ENCODE measurements around the gene TENM3.
"Not testable (repeated sequence)": the region's sequence is repeated elsewhere in the genome, so short reads cannot be mapped to it uniquely, and the experiment has no call there.

Gene TENM3

GRCh38 chr4:182380771-182381181 lies 137.6 kb downstream of the TENM3 start:
- H3K4me1 ChIP-seq = no peaks in the 10 kb centered on the region
- DNase-seq = no peak

GRCh38 chr4:182382941-182383340 lies 139.7 kb downstream of the TENM3 start:
- Histone ChIP-seq H3K4me3 (ENCODE audit: low read depth, low read length) (no peak overlapping the region), H3K27me3 (no peaks in the 10 kb centered on the region), H3K9me3 (no peaks in the 10 kb centered on the region), H3K4me1 (no peaks in the 10 kb centered on the region), H3K36me3 (peaks cover 2% of the 10 kb centered on the region)
- no peak for TF ChIP-seq CTCF (IDR thresholded peaks at IDR 0.05; ENCODE audit: low read depth, low read length)
- no peak for DNase-seq

More at GRCh38 chr4:182380771-182381181, 137.6 kb downstream of the TENM3 start:
- TF ChIP-seq CTCF (IDR thresholded peaks at IDR 0.05; ENCODE audit: low read depth, low read length) = no peak
- H3K9me3 ChIP-seq = no peaks in the 10 kb centered on the region
- H3K27me3 ChIP-seq = no peaks in the 10 kb centered on the region
- H3K4me3 ChIP-seq (ENCODE audit: low read depth, low read length) = no peak overlapping the region
- H3K36me3 ChIP-seq = peaks cover 3% of the 10 kb centered on the region

GRCh38 chr4:182384631-182385091 lies 141.5 kb downstream of the TENM3 start:
- no peak for TF ChIP-seq CTCF (IDR thresholded peaks at IDR 0.05; ENCODE audit: low read depth, low read length)
- H3K9me3 ChIP-seq = no peaks in the 10 kb centered on the region
- no peak for DNase-seq

GRCh38 chr4:182385897-182386296 lies 142.7 kb downstream of the TENM3 start:
- peaks cover 7% of the 10 kb centered on the region for H3K4me1 ChIP-seq
- H3K4me3 ChIP-seq (ENCODE audit: low read depth, low read length) = no peak overlapping the region
- H3K27me3 ChIP-seq = no peaks in the 10 kb centered on the region
- H3K36me3 ChIP-seq = no peaks in the 10 kb centered on the region; the same call in none of the 2 replicates
- H3K9me3 ChIP-seq = no peaks in the 10 kb centered on the region
- no peak for TF ChIP-seq CTCF (IDR thresholded peaks at IDR 0.05; ENCODE audit: low read depth, low read length)
- no peak for DNase-seq

More at GRCh38 chr4:182384631-182385091, 141.5 kb downstream of the TENM3 start:
- H3K4me1 ChIP-seq = no peaks in the 10 kb centered on the region
- no peaks in the 10 kb centered on the region for H3K27me3 ChIP-seq
- H3K36me3 ChIP-seq = no peaks in the 10 kb centered on the region; the same call in none of the 2 replicates
- H3K4me3 ChIP-seq (ENCODE audit: low read depth, low read length) = no peak overlapping the region

GRCh38 chr4:182386576-182386975 lies 143.4 kb downstream of the TENM3 start:
- not testable (repeated sequence) for H3K36me3 ChIP-seq; H3K4me1 ChIP-seq; H3K27me3 ChIP-seq; H3K4me3 ChIP-seq (ENCODE audit: low read depth, low read length); H3K9me3 ChIP-seq; DNase-seq

GRCh38 chr4:182391111-182391684 lies 148.0 kb downstream of the TENM3 start:
- H3K4me1 ChIP-seq = peaks cover 35% of the 10 kb centered on the region

More at GRCh38 chr4:182391111-182391684, 148.0 kb downstream of the TENM3 start:
- TF ChIP-seq CTCF (IDR thresholded peaks at IDR 0.05; ENCODE audit: low read depth, low read length) = no peak
- H3K9me3 ChIP-seq = no peaks in the 10 kb centered on the region
- peak; percentile 29 for DNase-seq
- H3K27me3 ChIP-seq = no peaks in the 10 kb centered on the region
- no peak overlapping the region for H3K4me3 ChIP-seq (ENCODE audit: low read depth, low read length)
- no peaks in the 10 kb centered on the region; the same call in 1 of the 2 replicates for H3K36me3 ChIP-seq

Measured in BE2C (cell line).